GM18508 (cell line): ENCODE data around the gene GSS.

Source experiments
- ATAC-seq: cut with Tn5 transposase; IDR thresholded peaks from one replicate; pipeline ENCODE4 v1.9.1; 2021; ENCODE audit warnings: moderate number of reproducible peaks; ENCODE audit not compliant: insufficient read depth, unreplicated experiment

Gene GSS

GRCh38 chr20:34880215-34880850 lies 75.3 kb downstream of the GSS start:
- no peak for ATAC-seq
